ENCODE measurements around the gene FAM76B. TPM values are rescaled to one million over a fixed set of nuclear protein-coding genes. Genes with fewer than 3 reads are reported as not detected.
"Not testable (repeated sequence)": the region's sequence is repeated elsewhere in the genome, so short reads cannot be mapped to it uniquely, and the experiment has no call there.

Gene FAM76B
- polyA plus RNA-seq (2013, experiment 1 of 2; ENCODE audit: insufficient read length): 17.5 TPM
- 16.8 TPM for polyA plus RNA-seq (2013, experiment 2 of 2; ENCODE audit: insufficient read length)

DNA sequence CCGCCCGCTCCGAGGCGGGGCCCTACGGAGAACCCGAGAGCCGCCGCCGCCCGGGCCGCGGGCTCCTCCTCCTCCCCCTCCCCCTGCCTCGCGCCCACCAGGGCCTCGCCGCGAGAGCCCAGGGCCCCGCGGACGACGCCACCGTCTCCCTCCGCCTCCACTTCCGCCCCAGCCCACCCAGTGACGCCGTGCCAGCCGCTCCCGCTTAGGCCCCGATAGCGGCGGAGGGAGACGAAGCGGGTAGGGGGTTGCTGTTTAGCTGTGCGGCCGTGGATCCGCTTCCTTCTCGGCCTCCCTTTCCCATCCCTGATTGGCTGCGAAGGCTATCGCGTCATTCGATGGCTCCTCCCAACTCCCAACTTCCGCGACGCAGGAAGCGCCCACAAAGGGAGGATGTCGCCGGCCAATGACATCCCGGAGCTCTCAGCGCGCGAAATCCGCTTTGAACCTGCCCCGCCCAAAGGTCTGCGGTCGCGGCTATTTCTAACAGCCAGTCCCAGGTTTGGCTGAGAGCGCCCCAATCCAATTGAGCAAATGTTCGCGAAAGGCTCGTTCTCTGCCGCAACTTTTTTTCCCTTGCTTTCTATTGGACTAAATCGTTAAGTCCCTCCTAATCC is at the start of gene FAM76B:
Gene FAM76B, minus strand, starts transcription at position 277 of the 617 bp plus-strand sequence. CDS start 304 bp downstream, outside the sequence.
- peak; percentile 99 for DNase-seq

DNA sequence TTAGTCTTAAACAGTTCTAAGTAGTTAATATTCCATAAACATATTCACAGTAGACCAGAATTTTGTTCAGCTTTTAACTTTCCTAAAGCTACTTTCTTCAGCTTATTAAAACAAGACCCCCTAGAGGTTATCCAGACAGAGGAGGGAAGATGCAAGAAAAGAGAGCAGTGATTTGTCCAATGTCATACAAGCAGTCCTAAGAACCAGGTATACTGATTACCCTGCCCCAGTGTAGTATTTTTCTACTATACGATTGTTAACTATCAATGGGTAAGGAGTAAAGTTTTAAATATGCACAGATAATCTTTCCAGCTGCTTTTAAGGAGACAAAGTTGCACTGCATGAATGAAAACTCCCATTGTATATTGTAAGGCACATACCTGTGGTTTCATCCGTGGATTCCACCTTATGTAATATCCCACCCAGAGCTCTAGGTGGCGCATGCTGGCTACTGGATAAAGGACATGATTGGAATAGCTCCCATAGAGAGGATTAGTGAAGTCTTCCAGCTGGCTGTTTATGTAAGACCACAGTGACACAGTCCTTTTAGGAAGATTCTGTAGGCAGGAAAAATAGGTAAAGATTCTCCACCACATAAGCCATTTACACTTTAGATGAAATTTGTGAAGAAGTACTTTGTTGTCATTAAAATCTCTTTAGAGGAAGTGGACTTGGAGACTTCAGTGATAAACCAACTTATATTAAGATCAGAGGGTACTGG is 46.3 kb upstream of the FAM76B start:
- peak; percentile 92 for DNase-seq

DNA sequence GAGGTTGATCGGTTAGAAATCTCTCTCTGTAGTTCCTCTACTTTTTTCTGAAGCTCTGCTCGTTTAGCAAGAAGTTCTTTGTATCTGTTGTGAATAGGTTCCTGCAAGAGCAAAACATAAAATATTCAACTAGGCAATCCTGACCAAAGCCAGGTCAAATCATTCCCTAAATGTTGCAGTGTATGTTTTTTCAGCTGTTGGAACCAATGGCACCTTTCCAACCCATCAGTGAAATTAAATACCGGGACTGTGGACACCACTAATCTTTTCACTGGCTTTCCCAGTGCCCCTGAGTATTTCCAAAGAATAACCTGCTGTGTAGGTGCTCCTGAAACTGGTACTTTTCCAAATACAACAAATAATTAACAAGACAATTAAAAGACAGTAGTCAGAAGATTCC is 45.8 kb upstream of the FAM76B start:
- DNase-seq: no peak

DNA sequence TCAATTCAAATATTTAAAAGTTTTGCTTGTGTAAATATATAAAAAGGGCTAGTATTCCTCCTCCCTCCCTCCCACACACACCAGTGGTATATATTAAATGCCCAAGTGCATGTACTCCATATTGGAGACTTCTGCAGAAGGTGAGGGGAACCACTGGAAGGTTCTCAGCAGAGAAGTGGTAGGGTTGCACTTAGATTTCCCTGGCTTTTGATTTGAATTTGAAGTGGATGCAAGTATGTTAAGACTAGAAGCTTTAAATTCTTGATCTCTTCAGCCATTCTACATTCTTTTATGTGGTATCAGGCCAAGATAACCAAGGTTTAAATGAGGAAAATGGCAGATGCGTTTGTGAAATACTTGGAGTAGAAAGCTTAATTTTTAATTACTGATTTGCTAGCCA is 43.8 kb upstream of the FAM76B start:
- DNase-seq: no peak

DNA sequence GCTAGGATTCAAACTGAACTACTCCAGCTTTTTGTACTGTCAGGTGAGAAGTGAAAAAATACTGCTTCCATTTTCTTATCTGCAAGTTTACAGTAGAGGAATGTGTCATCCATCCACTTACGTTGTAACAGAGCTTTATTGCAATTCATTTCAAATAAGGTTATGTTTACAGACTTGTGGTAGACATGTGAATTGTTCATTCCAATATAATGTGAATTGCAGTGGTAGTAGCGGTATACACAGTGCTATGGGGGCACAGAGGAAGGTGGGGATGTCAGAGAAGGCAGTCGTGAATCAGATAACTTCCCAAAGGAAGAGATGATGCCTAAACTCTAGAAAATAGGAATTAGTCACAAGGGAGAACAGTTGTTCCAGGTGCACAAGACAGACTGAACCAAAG is 43.2 kb upstream of the FAM76B start:
- peak; percentile 11 for DNase-seq

DNA sequence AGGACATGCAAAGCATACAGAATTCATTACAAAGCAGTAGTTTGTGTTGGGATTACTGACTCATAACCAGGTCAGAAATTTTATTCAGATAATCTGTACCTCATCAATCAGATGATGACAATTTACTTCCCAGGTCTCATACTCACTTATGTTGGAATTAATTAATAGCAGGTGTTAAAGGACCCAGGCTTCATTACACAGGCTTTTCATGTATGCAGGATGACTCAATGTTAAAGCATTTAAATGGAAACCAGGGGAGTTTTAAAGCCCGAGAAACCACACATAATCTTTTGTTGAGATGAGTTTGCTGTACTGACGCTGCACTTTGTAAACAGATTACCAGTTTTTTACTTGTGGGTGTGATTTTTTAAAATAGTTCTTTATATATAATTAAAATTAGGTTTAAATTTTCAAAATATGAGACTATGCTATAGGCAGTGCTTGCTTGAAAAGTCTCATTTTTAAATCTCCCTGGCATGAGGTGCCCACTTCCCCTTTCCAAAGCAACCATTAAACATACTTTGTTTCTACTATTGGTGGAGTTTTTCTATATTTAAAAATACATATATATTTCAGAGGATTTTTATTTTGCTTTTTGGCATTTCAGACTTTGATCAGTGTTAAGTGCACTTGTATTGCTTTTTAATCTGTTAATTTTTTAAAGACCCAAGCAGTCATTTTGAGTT is 41.8 kb upstream of the FAM76B start:
- DNase-seq: peak; percentile 85

DNA sequence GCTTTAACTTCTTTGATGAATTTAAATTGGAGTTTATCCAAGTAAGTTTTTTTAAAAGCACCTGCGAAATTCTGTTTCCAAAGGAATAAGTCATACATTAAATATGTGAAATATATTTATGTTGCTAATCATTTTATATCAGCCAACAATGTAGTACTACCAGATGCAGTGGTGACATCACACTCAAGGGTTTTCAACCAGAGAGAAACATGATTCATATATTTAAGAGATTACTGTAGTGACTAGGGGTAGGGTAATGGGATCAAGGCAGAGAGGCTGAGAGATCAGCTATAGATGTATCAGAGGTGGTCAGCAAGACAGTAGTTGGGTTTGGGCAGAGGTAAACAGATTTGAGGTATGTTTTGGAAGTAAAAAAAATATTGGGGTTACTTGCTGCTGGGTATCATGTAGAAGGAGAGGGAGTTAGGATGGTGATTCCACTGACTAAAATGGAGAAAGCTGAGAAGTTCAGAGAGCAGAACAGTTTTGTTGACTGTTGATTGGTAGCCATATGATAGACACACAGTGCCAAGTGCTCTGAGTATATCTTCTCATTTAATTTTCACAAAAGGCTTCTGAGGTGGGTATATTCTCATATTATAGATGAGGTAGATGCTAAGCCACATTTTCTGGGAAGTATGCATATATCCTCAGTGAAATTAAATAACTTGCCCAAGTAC is 40.1 kb upstream of the FAM76B start:
- peak; percentile 55 for DNase-seq

DNA sequence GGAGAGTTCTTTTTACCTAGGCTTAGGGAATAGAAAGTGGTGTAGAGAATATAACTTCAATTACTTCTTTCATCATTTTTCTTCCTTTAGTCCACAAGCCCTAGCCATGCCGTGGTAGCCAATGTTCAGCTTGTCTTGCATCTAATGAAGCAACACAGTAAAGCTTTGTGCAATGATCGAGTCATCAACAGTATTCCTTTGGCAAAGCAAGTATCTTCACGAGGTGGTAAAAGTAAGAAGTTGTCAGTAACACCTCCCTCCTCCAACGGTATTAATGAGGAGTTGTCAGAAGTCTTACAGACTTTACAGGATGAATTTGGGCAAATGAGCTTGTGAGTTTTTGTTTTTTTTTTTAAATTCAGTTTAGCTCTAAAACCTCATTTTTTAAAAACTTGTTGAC is 38.1 kb upstream of the FAM76B start:
- no peak for DNase-seq

DNA sequence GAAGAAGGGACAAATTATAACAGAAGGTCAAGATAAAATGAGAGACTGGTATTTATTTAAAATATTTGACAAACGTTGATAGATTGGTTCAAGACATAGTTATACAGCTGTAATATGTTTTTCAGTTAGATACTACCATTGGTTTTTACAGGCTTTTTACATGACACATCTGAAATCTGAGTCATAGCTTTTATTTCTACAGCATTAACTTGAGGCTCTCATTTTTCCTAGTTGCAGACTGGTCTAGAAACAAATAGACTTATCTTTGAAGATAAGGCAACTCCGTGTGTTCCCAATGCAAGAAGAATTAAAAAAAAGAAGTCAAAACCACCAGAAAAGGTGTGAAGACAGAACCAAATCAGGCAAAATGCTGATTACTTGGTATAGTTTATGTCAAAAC is 32.1 kb upstream of the FAM76B start:
- peak; percentile 59 for DNase-seq

DNA sequence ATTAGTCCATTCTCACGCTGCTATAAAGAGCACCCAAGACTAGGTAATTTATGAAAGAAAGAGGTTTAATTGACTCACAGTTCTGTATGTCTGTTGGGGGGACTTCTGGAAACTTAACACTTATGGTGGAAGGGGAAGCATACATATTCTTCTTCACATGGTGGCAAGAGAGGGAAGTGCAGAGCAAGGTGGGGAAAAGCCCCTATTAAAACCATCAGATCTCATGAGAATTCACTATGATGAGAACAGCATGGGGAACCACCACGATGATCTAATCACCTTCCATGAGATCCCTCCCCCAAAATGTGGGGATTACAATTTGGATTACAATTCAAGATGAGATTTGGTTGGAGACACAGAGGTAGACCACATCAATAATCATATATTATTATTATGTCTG is 26.5 kb upstream of the FAM76B start:
- DNase-seq: no peak

DNA sequence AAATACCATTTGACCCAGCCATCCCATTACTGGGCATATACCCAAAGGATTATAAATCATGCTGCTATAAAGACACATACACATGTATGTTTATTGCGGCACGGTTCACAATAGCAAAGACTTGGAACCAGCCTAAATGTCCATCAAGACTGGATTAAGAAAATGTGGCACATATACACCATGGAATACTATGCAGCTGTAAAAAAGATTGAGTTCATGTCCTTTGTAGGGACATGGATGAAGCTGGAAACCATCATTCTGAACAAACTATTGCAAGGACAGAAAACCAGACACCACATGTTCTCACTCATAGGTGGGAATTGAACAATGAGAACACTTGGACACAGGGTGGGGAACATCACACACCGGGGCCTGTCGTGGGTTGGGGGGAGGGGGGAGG is 21.5 kb upstream of the FAM76B start:
- DNase-seq: not testable (repeated sequence)

DNA sequence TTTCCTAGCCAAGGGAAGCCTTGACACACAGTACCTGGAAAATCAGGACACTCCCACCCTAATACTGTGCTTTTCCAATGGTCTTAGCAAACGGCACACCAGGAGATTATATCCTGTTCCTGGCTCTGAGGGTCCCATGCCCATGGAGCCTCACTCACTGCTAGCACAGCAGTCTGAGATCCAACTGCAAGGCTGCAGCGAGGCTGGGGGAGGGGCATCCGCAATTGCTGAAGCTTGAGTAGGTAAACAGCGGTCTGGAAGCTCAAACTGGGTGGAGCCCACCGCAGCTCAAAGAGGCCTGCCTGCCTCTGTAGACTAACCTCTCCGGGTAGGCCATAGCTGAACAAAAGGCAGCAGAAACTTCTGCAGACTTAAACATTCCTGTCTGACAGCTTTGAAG is 16.9 kb upstream of the FAM76B start:
- not testable (repeated sequence) for DNase-seq

DNA sequence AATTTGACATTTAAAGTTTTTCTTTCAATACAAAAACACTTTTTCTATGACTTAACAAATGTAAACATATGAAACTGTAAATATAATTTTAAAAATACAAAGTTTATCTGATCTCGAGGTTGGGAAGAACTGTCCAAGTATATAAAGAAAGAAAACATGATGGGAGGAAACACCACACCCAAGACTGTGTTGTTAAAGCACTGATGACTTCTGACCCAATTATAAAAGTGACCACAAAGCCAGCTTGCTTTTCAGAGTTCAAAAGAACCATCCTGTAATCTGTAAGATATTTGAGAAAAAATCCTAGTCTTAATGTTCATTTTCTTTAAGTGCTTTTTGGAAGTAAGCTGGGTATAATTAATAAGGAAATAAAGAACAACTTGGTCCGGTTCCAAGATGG is 16.3 kb upstream of the FAM76B start:
- DNase-seq: no peak

DNA sequence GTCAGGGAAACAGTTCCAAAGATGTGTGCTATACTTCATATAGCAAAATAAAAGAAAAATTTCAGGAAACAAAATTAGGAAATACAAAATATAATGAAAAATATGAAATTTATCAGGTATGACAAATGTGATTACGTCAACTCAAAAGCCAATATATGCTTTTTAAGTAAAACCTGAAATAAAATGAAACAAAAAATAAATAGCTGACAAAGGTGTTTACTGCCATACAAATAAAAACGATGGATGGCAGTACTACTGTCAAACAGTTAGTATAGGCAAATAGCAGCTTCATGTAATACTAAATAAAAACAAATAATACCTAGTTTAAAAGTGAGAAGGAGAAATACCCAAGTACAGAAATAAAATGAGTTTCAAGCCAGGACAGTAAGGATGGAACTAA is 14.4 kb upstream of the FAM76B start:
- no peak for DNase-seq

DNA sequence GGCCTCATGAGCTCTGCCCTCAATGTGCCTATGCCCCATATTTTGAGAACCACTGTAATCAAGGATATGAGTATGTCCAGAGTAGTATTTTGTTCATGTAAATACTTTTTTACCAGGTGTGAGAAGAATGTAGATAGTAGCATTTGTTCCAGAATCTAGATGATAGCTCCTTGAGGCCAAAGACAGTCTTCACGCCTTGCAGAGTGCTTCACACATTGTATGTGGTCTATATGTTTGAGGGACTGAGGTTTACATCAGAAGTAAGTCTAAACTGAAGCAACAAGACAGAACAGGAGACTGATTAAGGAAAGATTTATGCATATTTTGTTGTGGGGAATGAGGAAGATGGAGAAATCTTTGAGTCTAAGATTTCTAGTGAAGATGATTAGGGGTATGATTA is 13.2 kb upstream of the FAM76B start:
- DNase-seq: no peak

DNA sequence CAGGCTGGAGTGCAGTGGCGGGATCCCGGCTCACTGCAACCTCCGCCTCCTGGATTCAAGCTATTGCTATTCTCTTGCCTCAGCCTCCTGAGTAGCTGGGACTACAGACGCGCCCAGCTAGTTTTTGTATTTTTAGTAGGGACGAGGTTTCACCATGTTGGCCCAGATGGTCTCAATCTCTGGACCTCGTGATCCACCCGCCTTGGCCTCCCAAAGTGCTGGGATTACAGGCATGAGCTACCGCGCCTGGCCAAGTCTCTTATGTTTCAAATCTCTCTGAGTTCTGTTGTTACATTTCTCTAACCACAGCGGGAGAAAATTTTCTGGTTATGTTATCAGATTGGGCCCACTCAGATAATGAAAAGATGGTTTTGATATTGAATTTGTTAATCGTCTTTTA is 10.9 kb upstream of the FAM76B start:
- no peak for DNase-seq

DNA sequence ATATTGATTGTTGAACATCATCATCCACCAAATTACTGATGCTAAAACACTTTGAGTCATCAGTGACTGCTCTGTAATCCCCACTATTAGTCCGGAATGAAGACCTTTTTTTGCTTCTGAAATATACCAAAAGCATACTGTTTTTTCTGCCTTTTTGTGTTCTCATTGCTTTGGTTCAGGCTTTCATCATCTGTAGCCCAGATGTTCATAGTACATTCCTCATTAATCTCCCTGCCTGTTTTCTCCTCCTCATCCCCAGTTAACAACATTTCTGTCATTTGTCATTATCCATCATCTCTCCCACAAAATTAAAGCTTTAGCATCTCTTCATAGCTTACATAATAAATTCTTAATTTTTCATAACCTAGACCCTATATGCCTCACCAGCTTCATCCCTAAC is 10.0 kb upstream of the FAM76B start:
- no peak for DNase-seq

DNA sequence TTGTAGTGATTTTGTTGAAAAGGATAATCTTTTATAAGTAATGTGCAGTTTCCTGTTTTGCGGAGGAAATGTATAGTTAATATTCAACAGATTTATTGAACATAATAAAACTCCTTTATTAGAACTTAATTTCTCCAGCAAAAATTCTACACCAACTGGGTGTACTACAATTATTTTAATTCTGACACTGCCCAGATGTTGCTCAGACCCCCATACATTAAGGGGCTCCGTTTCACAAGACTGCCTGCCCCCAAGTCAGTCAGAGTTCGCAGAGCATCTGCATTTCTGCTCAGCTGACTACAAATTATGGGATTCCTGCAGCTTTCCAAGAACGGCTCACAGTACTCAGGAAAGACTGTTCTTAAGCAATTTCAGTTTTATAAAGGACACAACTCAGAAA is 6.9 kb upstream of the FAM76B start:
- DNase-seq: no peak

DNA sequence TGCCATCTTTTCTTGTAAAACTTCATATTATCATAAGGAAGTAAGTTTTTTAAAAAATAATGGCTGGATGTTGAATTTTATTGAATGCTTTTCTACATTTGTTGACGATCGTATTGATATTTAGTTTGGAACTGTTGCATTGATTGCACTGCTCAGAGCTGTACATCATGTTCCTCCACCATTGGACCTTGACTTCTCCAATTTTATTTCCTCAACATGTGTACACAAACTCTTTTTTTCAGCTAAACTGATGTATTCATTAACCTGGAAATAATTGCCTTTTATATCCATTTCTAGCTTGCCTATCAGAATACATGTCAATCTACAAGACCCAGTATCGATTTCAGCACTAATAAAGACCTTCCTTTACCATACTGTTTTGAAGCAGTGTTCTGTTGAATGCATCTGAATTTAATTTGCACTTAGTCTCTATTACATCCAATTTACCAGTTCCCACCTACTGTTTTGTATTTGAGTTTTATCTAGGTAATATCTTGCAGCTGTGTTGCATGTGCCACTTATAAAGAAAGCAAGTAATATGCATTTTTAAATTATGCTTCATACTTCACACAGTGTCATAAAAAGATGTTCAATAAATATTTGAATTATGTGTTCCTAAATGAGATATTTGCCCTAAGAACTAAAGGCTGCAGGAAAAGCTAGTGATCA is 6.2 kb upstream of the FAM76B start:
- no peak for DNase-seq

DNA sequence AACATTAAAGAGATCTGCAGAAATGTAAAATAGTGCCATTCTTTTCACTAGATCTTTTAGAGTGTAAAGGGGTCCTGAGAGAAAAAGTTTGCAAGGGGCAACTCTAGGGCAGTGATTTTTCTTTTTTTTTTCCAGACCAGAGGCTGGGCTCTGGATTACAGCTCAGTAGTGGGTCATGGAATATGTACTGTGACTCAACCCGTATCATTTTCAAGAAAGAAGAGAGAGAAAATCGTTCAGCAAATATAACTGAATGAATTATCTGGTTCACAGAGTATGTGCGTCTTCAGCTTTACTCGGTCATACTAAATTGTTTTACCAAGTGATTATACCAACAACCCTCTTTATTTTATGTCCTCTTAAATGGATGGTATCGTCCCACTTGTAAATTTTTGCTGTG is 4.5 kb upstream of the FAM76B start:
- DNase-seq: no peak

DNA sequence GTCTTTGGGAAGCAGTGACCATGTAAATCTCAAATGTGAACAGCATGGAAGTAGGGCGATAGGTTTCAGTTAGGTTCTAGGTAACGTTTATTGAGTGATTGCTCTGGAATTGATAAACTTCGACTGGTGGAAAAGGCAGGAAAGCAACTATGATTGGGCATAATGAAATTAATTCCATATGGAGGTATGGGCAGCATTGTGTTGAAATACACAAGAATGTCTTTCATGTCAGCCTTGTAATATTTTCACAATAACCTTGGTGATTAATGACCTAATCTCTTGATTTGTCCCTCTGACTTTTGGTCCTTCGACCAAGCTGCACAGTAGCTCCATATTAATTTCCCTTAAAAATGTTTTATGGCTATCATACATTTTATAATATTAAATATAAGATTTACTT is 3.5 kb upstream of the FAM76B start:
- DNase-seq: no peak

DNA sequence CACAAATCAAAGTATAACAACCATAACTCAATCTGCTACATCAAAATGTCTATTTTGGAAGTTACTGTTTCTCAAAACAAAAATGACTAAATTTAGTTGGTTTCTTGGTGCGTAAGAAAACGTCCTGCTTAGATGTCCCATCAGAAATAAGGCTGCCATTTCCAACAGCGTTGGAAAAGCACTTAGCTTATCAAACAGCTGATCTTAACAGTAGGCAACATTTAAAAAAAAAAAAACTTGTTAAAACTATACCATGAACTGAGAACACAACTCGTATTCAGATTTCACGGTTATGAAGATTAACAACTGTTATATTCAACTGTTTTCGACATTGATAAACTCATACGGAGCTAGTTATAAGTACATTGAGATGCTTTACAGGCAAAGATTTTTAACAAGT is 3.1 kb upstream of the FAM76B start:
- no peak for DNase-seq

DNA sequence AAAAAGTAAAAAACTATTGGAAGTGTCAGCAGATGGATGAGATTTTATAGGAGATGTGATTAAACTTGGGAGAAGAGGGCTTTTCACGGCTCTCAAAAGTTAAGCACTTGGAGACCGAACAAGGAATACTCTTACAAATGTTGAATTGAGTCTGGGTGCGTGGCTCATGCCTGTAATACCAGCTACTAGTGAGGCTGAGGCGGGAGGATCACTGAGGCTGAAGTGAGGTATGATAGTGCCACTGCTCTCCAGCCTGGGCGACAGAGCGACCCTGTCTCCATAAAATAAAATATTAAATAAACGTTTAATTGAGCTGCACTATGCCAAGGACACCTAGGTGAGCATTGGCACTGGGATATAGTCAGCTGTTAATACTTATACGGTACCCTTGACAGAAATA is 2.6 kb upstream of the FAM76B start:
- no peak for DNase-seq
